COR-L47 (cell line): ENCODE data around the gene PHF8.
A peak's percentile ranks its signal among the peaks of the same experiment; 100 is the strongest.

ENCODE experiments used
- DNase-seq: peaks from one replicate; lab custom pipeline; 2025; lab: John Stamatoyannopoulos, UW

Gene PHF8

DNA sequence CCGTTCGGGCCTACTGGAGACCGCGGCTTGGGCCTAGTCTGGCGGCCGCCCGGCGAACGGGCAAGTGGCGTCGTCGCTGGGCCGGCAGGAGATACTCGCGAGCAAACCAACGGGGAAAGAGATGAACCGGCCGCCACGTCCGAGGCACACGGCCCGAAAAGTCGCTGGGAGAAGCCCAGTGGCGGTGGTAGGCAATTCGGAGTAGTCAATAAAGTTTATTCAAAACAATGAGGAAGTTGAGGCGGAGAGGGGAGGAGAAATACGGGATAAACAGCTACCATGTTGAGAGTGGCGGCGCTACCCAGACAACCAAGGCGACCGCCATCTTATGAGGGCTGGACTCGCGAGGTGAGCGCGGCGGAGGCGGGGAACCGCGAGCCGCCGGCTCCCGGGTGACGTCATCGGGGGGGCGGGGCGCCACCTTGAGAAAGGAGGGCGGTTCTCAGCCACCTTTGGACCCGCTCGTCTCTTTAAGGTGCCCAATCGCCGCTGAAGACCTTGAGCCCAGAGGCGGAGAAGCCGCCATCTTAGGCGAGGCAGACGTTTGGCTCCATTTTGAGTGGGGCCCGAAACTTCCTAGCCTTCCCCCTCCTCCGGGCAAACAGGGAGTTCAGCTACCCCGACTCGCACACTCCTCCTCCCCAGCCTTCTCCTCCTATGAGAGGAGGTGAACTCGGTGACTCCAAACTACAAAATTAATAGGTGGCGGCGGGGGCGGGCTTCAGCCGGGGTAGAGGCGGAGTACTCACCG is at the start of gene PHF8:
Gene PHF8 (minus strand): TSS at position 348 of the 751 bp plus-strand sequence. CDS start 1,745 bp downstream, outside the sequence.
- DNase-seq = peak; percentile 89

DNA sequence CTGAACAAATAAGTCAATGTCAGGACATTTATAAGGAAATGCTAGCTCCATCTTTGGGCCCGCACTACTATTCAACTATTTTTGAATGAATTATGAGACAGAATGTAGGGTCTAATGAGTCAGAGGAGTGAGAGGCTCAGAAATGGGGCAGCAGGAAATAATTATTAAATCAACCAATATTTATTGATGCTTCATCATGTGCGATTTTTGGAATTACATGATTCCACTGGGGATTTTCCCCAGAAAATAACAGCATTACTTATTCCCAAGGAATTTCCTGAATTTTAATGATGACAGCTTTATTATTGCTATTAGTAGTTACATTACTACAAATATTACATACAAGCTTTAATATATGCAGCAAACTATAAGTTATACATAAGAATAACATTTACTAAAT is 49.3 kb upstream of the PHF8 start:
- DNase-seq = no peak

DNA sequence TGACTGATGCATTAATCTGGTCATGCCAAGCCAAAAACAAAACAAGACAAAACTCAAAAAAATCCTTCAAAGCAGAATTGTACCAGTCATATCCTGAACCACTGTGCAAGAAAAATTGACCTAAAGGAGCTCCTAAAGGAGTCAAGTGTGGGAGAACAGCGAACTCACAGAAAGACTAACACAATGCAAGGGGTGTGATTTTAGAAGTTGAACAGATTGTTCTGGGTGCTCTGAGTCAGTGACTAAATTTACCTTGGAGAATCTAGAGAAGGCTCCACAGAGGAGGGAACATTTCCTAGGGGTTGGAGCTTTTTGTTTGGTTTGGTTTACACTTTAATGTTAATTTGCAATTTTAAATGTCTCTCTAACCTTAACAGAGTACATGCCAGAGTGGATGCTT is 48.9 kb upstream of the PHF8 start:
- DNase-seq = no peak

DNA sequence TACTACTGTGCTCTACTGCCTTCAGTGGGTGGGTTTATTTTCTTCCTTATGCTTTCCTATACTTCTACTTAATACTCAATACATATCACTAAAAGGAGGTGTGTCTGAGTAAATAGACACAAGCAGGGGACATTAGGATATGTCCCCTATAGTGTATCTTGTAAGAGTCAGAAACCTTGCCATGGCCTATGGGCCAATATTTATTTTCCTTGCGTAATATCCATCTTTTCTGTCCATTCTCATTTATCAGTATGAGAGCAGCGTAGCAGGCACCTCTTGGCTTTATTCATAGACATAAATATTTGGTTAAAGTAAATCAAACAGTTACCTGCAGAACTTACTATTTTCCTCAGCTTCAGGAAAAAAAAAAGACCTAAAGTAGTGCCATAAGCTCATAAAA is 46.6 kb upstream of the PHF8 start:
- DNase-seq = no peak

DNA sequence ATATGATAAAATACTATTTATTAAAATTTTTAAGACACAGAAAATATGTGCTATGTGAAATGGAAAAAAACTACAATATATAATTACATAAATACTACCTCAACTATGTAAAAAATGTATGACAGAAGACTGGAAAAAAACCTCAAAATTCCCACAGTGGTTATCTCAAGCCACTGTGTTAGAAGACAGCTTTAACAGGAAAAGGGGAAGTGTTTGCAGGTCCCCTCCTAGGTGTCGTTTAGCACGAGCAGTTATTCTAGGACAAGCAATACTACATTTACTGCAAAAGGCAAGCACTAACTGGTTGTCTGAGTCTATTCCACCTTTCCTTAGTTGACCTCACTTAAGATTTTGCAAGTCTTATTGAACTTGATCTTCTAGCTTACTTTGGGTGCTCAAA is 44.9 kb upstream of the PHF8 start:
- DNase-seq = no peak

DNA sequence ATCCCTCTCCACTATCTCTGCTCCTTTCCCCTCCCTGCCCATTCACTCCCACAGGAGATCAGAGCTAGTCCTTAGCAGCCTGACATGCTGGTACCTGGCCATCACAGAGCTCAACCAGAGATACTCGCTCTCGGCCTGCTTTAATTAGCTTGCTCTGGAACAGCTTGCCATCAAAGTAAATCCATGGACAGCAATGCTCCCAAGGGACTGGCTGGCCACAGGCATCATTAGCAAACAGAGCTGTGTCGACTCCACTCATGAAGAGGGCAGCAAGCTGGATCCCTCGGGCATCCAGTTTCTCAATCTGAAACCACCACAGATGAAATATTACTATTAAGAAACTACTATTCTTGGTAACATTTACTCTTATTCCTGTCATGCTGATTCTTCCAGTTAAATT is 43.4 kb upstream of the PHF8 start:
- DNase-seq = no peak

DNA sequence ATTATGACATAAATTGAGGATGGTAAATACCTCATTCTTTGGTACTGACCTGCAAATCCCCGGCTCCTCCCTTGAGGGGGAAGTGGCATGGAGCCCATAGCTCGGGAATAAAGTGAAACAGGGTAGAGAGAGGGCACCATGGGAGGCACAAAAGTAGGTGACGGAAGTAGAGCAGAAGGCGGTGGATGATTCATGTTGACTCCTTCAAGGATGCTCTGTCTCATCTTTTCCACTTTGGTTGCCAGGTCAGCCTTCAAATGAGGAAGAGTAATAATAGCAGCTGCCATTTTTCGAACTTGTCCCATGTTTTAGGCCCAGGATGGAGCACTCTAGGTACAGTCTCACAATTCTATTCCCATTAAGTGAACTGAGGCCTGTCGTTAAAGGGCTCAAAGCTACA is 41.4 kb upstream of the PHF8 start:
- no peak for DNase-seq

DNA sequence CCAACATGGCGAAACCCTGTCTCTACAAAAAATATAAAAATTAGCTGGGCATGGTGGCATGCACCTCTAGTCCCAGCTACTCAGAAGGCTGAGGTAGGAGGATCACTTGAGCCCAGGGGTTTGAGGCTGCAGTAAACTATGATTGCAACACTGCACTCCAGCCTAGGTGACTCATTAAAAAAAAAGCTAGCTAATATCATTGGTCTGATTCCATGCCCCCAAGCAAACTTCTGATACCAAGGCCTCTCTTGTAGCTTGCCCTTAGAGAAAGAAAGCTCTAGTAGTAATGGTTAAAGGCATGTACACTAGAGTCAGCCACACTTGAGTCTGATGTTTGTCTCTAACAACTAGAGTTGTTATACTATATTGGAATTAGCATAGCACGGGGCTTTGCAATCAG is 32.6 kb upstream of the PHF8 start:
- DNase-seq = no peak

DNA sequence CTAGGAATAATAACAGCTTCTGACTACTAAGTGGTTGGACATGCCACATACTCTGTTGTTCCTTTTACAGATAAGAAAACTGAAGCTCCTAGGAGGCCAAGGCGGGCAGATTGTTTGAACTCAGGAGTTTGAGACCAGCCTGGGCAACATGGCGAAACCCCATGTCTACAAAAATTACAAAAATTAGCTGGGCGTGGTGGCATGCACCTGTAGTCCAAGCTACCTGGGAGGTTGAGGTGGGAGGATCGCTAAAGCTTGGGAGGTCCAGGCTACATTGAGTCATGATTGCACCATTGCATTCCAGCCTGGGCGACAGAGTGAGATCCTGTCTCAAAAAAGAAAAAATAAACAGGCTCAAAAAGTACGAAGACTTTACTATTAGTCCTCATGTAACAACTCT is 30.6 kb upstream of the PHF8 start:
- DNase-seq = no peak

DNA sequence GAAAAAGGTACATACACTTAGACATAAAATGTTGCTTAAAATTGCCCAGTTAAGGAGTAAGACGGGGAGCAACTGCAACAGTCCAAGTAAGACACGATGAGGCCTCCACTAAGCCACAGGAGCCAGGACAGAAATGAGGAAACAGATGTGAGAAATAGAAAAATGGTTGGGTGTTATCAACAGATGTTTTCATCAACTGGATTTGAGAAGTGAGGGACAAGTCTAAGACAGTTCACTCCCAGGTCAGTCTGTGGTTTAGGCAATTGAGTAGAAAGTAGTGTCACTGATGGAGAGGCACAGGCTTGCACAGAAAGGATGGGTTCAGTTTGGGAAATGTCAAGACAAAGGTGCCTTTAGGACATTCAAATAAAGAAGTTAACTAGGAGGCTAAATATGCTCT is 23.5 kb upstream of the PHF8 start:
- DNase-seq = no peak

DNA sequence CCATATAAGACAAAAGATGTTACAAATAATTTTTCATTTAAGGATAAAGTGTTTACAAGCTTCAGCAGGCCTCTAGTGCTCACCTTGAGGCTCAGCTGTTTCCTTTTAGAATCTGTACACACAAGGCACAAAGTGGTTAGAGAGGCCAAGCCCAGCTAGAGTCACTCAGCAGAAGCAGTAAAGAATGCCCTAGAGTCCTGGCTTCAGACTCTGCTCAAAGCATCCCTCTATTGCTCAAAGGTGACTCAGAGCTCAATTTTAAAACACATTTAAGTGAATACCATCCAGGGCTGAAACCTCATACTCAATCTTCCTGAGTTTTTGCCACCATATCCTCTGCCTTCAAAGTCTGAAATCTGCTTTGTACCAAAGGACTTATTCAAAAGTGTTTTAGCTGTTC is 22.6 kb upstream of the PHF8 start:
- no peak for DNase-seq

DNA sequence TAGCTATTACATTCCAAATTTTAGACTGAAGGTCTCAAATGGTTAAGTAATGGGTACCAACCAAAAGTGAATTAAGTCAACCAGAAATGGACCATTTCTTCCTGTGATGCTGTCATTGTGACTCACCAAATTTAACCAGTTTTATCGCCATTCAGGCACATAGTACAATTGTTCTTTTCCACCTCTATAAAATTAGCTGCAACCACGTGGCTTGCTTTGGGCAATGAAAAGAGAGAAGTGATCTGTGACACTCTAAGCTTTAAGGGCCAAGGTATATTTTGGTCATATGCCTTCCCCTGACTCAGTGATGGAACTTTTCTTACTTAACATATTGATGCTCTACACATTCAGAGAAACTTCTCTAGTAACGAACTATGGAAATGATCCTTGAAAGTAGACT is 20.3 kb upstream of the PHF8 start:
- DNase-seq = no peak

DNA sequence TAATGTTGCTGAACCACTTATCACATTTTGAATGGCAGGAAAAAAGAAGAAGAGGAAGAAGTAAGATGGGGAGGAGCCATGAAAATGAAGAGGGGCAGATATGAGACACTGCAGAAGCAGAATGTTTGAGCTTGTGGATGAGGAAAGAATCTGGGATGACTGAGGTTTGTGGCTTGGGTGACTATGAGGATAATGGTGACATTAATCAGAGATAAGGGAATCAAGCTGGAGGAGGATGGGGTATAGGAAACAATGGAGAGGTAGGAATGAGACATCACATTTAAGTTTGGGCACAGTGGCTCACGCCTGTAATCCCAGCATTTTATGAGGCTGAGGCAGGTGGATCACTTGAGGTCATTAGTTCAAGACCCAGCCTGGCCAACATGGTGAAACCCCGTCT is 19.1 kb upstream of the PHF8 start:
- no peak for DNase-seq

DNA sequence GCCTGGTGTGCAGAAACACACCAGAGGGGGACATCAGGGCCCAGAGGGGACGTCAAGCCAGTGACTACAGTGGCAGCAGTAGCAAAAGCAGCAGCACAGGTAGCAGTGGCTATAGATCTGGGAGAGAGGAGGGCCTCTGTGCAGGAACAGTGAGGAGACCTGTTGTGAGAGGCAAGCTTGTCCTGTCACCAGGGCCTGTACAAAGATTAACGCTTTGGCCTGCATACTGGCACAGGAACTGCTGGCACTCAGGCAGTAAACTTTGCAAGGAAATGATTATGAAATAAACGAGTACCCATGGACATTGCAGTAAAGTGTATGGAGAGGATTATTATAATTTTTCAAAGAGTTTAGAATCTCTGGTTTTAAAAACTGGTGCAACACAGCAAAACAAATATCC is 5.5 kb upstream of the PHF8 start:
- DNase-seq = no peak

DNA sequence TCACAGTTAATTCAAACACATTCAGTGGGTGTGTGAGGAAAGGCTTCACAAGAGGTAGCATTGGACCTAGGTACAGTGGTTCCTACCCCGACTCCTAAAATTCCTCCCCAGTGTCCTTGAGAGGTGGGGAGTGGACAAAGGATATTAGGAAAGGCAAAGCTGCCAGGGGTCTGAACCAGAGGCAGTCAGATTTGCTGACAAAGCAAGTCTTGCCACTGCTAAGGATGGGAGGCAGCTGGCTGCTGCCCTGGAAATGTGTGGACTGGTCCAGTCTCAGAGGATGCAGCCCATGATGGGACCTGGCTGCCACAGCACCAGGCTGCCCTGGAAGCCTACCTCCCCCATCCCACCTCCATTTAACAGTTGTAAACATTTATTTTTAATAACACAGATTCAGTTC is 4.1 kb upstream of the PHF8 start:
- no peak for DNase-seq

DNA sequence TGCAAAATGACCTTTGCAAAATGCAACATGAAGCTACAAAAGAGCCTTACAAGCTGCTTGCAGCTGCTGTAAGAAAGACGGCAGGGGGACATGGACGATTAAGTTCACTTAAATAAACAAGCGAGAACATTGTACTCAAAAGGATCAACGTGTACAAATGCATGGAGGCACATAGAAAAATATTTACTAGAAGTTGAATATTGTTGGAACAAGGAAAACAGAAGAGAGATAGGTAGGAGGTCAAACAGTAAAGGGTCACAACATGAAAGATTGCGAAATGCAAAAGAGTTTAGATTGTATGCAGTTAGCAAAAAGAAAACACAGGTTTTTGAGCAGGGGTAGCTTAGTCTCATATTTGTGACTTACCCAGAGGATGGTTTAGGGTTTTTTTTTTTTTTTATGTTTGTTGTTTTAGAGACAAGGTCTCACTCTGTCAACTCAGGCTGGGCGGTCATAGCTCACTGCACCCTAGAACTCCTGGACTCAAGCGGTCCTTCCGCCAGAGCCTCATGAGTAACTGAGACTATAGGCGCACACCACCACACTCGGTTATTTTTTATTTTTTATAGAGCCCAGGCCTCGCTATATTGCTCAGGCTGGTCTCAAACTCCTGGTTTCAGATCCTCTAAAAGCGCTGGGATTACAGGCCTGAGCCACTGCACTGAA is 1.4 kb upstream of the PHF8 start:
- DNase-seq = peak; percentile 27

DNA sequence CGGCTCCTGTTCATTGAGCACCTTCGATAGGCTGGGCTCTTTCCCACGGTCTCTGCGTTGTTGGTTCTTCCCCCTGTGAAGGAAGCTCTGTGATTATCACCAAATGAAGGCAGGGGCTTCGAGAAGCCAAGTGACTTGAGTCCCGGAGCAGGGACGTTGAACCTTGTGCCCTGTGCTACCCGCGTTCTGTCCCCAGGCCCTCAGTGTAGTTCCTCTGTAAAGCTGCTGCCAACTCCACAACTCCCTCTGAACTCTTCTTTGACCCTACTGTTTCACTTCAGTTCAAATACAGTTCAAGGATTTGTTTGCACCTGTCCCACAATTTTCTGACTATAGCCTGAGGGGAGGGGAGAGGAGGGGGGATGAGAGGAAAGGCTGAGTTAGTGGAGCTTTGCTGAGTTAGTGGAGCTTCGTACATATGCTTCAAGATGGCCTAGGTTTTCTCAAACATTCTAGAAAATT is 635 bp upstream of the PHF8 start:
- peak; percentile 11 for DNase-seq

DNA sequence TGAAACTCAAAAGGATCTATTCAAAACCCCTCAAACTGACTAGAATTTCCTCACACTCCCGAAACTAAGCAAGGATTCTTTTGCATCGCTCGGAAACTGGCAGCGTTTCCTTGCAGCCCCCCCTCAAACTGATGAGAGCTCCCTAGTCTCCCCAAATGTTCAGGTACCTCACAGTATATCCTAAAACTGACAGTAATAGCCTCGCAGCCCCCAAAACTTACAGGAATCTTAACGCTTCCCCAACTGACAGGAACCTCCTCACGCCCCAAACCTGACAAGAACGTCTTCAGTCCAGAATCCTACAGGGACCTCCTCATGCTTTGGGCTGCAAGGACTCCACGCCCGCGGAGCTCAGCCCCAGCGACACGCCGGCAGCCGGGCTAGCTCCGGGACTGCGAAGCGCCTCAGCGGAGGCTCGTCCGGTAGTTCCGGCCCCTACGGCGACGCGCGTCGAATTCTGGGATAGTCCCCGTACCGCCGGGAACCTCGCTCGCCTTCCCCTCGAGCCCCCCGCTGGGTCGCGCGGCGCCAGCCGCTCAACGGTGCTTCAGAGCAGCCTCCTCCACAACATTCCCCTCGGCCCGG is 640 bp downstream of the PHF8 start:
- DNase-seq = no peak

DNA sequence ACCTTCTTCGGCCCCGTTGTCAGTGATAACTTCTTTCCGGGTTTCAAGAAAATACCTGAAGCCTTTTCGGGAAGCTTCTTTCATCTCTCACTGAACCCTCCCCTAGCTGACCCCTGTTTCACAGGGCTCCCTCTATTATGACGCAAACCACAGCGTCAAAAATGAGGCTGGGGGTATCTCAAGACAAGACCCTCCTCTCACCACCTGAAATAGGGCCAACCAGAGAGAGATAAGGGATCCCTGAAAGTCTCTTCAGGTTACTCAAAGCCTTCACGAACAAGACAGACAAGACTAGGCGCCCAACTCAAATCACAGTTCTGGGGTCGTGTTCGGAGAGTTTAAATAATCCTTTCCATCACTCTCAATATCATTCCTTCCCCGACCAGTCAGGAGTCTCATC is 1.2 kb downstream of the PHF8 start:
- DNase-seq = no peak

DNA sequence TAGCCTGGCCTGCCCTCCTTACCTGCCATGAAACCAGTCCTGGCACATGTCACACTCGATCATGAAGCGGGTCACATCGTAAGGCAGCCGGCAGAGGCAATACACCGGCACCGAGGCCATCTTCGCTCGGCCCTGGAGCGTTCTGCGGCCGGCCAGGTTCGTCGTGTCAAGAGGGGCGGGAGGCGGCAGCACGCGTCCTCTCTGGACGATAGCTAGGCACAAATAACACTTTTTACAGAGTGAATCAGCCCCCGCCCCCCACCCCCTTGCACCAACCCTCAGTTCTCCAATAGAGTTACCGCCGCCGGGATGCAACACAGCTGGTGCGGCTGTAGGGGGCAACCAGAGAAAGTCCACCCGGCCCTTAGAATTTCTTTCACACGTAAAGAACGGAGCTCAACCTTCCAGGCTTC is 1.7 kb downstream of the PHF8 start:
- peak; percentile 49 for DNase-seq

DNA sequence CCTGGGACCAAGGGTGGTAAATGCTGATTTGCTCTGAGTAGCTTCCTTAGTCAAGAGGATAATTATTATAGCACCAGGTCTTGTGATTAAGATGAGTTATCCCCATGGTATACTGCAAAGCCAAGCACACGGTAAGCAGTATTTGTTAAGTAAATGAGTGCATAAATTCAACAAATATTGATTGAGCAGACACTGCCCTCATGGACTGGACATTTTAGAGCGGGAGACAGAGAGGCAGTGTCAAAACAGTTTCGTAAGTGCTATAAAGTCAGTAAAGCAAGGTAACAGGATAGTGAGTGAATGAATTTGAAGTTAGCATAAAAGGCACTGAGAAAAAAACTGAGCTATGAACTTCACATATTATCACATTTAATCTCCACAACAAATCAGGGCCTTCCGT is 13.9 kb downstream of the PHF8 start:
- no peak for DNase-seq

DNA sequence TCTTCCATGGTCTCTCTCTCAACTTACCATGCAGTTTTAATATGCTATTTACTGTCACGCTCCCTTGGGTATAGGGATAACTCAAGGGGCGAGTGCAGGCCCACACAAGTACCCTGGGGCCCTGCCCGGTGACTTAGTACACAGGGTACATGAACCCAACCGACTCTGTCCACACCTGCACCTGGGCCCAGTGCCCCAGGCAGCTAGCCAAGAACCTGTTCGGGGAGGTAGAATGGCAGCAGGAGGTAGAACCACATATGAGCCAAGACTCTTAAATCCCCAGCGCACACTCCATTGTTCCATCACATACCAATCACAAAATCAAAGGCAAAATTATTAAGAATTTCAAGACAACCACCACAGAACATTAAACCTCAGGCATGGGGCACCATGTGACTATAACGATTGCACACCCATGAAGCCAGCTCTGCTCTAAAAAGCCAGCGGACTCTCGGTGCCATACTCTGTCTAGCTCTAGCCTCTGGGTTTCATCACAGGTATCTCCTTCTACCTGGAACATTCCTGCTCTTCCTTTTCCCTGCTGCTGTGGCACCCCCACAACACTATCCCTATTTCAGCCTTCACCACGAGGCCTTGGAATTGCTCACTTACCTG is 14.6 kb downstream of the PHF8 start:
- DNase-seq = no peak

DNA sequence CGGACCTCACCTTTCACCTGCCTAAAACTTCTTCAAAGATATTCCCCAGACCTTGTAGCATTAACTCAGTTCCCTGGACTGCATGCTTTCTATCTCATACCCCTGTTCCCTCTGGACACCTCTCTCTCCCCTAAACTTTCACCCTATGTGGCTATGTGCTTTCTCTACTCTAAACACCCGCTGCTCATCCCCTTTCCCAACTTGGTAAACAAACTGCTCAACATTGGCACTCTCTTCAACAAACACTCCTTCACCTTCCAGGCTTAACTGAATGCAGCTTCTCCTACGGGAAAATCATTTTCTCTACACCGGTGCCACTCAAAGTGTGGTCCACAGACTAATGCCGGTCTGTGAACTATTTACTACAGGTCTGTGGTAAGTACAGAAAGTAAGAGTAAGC is 19.9 kb downstream of the PHF8 start:
- DNase-seq = no peak
